Stimulated activated CD4-positive, alpha-beta T cell treated with anti-CD3 and anti-CD28 coated beads, Interleukin-15, amount 100 ng/mL, for 1 hour (primary cell): ENCODE results near the gene MXI1.
"Not testable (repeated sequence)": the region's sequence is repeated elsewhere in the genome, so short reads cannot be mapped to it uniquely, and the experiment has no call there.

Source experiments
- DNase-seq, 2 donors: peaks; one replicate each; pipeline ENCODE4 v3.0.0-alpha.2; 2020; ENCODE audit warnings: low read depth in 1 of 2, low spot score in 1 of 2

The MXI1 gene

DNA sequence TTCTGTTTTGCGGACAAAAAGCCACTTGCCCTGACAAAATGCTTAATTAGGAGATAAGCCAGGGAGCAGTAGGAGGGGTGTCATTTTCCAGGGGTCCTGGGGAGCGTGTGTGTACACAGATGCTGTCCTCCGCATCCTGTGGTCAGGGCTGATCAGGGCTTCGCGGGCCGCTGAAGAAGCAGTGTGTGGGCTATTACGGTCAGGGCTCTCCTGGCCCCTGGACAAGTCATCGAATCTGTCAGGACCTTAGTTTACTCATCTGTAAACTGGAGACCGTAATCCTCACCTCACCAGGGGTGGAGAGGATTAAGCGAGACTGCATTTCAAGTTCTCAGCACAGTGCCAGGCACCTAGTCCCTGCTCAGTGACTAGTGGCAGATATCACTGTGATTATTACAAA lies 26.0 kb upstream of the MXI1 start:
- DNase-seq = no peak

DNA sequence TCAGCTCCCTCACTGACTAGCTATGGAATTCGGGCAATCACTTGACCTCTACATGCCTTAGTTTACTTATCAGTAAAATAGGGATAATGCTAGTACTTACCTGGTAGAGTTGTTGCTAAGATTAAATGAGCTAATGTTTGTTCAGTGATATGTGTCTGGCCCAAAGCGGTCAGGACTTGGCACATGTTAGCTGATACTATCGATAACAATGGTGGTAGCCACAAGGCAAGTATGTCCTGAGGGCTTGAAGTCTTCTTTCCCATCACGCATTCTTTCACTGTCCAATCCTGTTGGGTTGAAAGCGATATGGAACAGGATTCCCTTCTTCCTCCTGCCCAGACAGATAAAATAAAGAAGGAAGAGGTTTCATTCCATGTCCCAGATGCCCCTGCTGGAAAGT lies 25.5 kb upstream of the MXI1 start:
- no peak for DNase-seq

DNA sequence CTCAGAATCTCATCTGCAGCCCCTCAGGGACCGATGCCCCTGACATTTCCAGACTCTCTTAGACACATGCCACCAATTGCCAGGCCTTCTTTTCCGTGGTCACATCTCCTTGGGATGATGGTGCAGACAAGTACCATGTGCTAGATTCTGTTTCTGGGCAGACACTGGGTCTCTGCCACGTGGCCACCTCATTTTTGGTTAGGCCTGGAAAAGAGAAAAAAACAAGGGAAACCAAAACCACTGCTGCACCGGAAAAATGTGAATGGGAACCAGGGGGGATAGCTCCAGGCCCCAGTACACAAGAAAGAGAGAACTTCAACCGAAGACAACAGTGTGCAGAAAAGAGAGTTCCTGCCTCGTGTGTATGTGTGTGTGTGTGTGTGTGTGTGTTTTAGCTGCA lies 23.0 kb upstream of the MXI1 start:
- DNase-seq = no peak

DNA sequence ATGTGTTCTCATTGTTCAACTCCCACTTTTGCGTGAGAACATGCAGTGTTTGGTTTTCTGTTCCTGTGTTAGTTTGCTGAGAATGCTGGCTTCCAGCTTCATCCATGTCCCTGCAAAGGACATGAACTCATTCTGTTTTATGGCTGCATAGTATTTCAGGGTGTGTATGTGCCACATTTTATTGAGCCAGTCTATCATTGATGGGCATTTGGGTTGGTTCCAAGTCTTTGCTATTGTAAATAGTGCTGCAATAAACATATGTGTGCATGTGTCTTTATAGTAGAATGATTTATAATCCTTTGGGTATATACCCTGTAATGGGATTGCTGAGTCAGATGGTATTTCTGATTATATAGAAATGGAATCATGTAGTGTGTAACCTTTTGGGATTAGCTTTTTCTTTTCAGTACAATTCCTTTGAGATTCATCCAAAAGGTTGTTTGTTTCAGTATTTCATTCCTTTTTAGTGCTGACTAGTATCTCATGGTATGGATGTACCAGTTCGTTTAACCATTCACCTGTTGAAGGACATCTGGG lies 21.7 kb upstream of the MXI1 start:
- DNase-seq = not testable (repeated sequence)

DNA sequence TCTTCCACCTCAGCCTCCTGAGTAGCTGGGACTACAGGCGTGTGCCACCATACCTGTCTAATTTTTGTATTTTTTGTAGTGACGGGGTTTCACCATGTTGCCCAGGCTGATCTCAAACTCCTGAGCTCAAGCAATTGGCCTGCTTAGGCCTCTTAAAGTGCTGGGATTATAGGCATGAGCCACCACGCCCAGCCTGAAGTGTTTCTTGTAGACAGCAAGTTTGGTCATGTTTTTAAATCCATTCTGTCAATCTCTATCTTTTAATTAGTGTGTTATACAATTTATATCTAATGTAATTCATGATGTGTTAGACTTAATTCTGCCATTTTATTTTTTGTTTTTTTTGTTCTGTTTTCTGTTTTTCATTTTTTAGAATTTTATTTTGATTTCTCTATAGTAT lies 17.2 kb upstream of the MXI1 start:
- DNase-seq = no peak

DNA sequence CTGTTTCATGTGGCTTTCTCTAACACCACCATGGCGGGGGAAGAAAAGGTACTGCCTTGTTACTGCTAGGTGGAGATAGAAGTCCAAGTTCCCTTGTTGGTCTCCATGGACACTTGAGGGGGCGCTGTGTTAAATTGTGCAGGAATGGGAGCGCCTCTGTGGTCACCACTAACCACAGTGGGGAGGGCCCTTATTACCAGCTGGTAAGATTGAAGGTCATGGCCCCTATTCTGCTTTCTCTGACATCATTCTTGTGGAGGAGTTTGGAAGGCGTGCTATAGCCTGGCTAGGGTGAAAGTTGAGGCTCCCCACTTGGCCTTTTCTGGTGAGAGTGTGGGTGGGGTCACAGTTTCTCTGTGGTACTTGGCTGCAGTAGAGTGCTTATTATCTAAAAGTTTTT lies 14.9 kb upstream of the MXI1 start:
- no peak for DNase-seq

DNA sequence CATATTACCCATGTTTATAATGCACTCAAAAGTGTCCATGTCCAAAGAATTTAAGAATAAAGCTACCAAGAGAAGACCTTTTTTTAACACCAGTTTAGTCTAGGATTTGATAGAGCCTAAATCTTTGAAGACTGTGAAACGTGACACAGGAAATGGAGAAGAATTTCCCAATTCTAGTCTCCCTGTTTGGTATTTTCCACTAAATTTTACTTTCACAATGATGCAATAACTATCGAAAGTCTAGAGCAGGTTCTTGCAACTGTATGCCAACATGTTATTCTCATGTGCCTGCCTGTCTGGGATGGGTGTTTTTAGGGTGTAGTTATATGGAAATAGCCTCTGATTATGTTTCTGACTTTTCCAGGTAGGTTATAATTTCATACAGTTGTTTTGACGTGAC lies 6.9 kb upstream of the MXI1 start:
- DNase-seq = no peak

DNA sequence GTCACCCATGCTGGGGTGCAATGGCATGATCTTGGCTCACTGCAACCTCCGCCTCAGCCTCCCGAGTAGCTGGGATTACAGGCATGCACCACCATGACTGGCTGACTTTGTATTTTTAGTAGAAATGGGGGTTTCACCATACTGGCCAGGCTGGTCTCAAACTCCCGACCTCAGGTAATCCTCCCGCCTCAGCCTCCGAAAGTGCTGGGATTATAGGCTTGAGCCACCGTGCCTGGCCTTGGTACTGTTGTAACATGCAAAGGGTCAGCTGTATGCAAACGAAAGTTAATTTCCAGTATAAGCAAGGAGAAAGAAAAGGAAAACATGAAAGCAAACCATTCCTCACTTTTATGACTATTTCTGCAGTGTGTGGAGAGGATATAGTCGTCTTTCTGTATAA lies 6.4 kb upstream of the MXI1 start:
- DNase-seq = not testable (repeated sequence)

DNA sequence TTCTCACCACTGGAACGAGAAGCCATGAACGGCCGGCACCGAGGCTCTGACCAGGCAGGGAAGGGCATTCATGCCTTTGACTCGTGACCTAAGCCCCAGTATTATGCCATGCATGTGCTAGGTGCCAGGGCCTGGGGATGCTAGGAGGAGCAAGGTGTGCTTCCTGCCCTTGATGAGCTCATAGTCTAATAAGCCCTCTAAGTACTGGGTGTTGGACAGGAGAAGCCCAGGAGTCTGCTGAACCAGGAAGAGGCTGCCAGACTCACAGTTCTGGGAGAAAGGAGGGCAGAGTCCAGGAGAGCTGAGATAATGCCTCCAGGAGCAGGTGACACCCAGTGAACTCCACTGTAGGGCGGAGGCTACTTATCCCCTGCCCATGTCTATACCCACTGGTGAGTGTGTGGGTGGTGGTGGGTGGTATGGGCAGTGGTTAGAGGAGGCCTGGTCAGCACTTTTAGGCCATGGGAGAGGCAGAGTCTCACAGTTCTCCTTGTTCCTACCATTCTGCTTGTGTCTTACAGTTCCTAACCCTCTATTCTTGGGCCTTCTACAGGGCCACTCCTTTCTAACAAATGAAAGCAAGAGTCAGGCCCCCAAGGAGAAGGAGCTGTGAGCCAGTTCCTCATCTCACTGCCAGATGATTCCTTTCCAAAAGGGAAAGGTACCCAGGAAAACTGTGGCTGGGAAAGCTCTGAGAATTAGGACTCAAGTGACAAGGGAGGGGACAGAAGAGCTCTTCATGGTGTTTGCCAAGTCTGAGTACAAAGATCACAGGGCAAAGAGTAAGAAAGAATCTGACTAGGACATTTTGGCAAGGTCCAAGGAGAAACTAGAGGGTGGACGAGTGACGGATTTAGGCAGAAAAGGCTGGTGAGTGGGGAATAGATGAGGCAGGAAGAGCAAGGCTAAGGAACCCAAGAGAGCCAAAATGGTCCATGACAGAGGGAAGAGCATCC lies 3.6 kb upstream of the MXI1 start:
- no peak for DNase-seq

DNA sequence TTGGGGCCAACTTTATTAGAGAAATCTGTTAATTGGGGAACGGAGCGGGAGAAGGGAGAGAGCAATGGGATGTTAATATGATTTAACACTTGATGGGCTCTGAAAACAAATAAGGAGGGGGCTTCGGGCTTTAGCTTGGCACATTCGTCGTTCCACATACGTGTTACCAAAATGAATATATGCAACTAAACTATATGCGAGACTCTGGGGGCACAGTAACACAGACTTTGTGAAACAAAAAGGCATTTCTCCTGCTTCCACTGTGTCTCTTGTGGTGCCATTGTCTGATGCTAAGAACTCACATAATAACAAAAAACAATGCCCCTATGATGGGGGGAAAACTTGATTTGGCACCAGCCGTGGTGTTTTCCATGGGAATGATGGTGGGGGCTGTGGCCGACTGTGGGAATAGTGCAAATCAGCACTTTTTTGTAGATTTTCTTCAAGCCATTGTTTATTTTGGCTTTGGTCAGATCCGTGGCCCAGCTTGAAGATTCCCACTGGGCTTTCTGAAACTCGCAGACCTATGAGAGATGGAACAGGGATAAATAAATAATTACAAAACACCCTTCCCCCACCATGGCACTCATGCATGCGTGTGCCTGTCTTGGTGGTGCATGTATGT lies 2.2 kb upstream of the MXI1 start:
- no peak for DNase-seq

DNA sequence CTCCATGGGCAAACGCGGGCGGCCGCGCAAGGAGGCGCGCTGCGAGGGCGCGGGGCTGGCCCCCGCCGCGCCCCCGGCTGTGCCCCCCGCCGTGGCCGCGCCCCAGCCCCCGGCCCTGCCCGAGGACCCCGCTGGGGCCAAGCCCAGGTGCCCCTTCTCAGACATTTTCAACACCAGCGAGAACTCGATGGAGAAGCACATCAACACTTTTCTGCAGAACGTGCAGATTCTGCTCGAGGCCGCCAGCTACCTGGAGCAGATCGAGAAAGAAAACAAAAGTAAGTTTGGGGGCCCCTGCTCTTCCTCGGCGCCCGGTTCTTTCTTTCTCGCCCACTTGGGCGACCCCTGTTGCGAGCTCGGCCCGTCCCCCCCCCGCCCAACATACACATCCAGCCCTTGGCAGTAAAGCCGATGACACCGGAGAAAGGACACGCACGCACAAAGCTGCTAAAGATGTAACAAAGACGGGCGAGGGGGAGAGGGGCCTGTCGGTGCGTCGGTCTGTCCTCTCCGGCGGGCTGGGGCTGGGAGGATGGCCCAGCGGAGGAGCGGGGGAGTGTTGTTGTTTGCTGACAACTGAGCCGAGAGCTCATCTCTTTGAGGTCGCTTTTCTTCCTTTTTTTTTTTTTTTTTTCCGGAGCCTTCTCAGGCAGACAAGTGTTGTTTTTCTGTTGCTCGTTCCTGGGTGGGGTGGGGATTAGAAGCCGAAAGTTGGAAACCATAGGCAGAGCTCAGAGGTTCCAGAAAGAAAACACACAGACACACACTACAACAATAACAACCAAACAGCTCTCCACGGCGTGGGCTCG lies 604 bp downstream of the MXI1 start:
- peak in 1 of 2 donors; percentile 20 for DNase-seq

DNA sequence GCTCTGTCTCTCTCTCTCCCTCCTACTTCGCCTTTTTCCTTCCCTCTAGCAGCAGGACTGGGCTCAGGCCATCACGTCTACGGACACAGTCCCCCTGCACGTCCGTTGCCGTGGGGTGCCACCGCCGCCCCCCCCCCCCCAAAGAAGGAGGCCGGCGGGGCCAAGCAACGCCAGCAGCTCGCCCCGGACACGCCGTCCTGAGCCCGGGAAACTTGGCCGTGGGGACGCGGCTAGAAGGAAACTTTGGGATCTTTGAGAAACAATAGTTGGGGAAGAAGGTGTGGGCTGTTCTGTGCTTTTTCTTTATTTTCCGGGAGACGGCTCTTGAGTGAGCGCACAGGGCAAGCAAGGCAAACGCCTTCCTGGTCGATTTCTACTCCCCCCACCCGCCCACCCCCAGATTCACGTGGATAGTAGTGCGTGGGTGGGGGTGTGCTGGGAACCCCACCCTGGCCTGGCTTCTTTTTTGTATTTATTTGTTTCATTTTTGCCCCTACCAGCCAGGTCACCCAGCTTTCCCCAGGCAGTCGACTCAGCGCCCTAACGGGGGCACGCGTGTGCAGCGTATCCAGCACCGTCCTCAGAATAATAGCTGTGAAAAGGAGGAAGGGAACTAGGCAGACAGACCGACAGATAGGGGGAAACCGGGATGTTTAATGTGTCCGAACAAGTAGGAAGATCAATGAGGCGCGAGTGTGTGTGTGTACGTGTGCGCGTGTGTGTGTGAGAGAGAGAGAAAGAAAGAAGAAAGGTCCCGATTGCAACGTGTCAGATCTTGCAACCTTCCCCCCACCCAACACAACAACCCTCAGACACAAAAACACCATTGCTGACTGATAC lies 1.4 kb downstream of the MXI1 start:
- DNase-seq = no peak

DNA sequence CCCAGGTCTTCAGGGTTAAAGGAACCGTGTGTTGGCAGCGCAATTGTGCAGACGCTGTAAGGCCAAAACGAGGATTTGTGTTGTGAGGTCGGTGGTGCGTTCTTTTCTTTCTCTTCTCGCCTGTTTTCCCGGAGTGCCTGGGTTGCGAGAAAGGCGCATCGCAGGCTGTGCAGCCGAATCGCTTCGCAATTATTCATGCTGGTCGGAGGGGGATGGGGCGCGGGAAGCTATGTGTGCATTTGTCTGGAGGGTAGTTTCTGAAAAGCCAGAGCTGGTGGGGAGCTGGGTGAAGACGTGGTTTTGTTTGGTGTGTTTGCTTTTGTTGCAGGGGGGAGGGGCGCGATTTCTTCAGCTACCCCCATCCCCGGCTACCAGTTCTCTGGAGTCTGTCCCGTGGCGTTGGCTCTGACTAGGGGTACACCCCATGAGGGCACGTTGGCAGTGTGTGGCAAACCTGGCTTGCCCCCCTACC lies 2.1 kb downstream of the MXI1 start:
- peak; percentile 44 to 53 for DNase-seq

DNA sequence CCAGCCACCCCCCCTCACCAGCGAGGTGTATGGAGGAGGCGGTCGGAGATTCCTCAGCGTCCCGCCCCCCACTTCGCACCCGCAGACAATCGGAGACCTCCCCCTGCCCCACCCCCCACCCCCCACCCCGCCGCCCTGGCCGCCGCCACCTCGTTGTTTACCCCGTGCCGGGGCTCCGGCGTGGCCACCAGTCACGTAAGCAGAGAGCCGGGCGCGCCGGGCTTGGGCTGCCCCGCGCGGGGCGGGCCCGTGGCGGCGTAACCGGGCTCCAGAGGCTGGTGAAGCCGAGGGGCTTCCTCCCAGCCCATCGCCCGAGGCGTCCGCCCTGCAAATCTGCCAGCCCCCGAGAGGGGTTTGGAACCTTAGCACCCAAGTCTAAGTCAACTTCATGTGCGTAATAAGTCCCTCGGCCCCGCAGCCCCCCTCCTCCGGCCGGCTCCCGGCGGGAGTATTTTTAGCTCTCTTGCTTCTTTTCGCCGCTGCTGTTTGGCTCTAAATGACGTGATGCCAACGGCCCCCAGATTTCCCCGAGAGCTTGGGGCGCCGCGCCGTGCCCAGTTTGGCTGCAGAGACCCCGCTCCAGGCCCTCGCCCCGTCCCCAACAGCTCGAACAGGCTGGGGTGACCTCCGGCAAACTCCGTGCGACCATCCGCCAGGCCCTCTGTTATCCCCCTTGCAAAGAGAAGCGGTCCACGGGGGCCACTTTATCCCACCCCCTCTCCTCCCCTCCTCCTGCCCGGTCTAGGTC lies 2.7 kb downstream of the MXI1 start:
- DNase-seq = peak; percentile 39 to 41

DNA sequence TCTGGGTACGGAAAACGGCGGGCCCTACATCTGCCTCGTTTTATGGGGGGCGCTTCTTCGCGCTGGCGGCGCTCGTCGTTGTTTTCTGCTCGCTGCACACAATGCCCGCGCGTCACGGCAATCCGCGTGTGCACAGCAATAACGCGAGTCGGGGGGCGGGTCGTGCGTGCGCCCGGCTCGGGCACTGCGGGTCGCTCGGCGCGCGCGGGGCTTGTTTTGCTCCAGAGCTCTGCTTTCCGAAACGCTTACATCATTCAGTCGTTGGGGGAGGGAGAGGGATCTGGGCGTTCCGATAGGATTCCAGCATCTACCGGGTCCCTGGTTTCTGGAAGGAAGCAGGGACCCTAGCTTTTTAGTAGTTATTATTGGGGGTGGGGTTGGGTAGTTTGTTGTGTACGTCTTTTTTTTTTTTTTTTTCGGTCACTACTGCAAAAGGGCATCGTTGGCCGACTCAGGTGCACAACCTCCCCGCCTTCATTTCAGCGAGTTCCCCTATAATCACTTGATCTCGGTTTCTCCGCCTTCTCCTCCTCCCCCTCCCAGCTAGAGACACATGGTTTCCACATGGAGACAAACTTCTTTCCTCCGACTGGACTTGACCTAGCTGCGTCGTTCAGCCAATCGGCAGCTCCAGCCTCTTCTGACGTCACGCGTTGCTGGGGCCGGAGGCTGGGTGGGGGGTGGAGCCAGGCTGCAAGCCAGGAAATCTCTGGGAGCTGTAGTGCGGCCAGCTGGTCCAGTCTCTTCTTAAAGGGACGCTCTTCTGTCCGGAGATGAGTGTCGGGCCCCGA lies 3.5 kb downstream of the MXI1 start:
- peak; percentile 74 to 87 for DNase-seq

DNA sequence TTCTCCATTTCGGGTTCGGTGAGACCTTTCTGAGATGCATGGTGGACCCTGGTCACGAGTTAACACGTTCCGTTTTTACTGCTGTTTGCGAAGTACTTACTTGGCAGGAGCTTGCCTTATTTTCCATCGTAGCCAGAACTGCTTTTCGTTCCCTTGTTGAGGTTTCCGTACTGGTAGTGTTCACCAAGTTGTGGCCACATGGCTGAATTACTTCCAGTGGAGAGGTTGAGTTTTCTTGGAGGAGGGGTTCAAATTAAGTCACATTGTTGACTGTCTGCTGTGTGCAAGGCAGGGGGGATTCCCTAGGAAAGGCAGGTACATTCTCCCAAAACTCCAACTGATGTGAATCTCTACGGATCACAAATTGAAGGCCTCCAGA lies 4.0 kb downstream of the MXI1 start:
- DNase-seq = no peak

DNA sequence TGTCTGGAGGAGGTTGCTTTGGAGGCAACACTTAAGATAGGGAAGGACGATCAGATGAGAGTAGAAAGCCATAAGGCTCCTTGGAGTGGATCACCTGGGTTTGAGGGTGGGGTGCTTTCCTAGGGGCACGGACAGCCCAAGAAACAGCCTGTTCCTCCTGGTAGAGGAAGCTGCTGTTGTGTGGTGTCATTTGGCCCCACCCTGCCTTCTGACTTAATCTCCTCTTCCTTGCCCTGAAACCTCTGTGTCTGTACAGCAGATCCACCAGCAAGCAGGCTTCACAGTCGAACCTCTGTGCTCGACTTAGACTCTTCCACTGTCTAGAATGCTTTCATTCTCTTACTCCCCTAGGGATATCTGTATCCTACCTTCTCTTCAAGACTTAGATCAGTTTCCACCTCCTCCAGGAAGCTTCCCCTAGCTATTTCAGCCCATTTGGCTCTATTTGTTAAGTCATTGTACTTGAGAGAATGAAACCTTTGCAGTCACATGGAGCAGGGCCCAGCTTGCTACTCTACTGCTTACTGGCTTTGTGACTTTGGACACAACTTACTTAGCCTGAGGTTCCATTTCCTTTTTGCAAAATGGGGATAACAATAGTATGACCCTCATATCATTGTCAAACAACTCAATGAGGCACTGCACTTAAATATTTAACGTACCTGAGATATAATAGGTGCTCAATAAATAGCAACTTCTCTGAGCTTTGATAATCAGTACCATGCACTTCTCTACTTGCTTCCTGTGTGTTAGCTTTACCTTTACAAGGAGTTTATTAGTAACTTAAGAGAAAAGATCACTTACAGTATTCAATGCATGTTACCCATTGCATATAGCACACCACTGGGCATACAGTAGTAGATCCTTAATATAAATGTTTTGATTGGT lies 5.0 kb downstream of the MXI1 start:
- no peak for DNase-seq

DNA sequence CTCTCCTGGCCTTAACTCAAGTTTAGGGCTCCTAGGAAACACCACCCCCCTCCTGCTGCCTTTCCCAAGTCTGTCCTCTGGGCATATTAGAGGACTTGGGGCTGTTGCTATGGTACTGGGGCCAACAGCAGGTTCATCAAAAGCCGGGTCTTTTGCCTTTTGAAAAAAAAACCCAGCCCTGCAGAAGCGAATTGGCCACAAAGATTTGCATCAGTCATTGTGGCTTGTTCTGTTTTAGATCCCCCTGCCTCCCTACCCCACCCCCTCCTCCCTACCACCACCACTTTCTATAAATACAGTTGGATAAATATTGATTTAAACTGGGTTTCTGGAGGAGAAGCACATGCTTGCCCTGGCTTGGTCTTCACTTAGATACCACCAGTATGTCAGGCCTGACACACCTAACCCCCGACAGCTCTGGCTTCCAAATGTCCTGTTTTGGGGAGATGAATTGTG lies 7.0 kb downstream of the MXI1 start:
- no peak for DNase-seq
